ENCODE measurements around the gene PCSK2. TPM values are rescaled to one million over a fixed set of nuclear protein-coding genes. Genes with fewer than 3 reads are reported as not detected.

PCSK2 gene
- total RNA-seq, 1 donor from 2014 or later: 0.72 TPM

GRCh38 chr20:17449031-17449430 is 222.2 kb downstream of the PCSK2 start:
- DNase-seq: no peak

GRCh38 chr20:17452441-17452840 is 225.6 kb downstream of the PCSK2 start:
- no peak for DNase-seq

- DNase-seq: no peak
Observed at GRCh38 chr20:17453592-17453991, 226.8 kb downstream of the PCSK2 start.

DNA sequence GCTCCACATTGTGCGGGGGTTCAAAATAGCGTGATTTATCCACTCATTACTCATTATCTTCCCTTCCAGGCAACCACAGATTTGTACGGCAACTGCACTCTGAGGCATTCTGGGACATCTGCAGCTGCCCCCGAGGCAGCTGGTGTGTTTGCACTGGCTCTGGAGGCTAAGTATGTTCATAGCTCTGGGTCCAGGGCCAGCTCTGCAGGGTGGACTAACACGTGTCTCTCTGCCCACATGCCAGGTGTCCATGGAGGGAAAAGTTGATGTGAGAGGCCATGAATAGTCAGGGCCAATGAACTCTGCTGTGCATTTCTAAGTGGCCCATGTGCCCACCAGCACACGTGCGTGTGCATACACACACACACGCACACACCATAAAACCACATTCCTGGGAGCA is 229.4 kb downstream of the PCSK2 start:
- DNase-seq: peak; percentile 82

- no peak for DNase-seq
Observed at GRCh38 chr20:17457079-17457478, 230.2 kb downstream of the PCSK2 start.

GRCh38 chr20:17457588-17458190 is 230.8 kb downstream of the PCSK2 start:
- no peak for DNase-seq

GRCh38 chr20:17460119-17460518 is 233.3 kb downstream of the PCSK2 start:
- no peak for DNase-seq

DNA sequence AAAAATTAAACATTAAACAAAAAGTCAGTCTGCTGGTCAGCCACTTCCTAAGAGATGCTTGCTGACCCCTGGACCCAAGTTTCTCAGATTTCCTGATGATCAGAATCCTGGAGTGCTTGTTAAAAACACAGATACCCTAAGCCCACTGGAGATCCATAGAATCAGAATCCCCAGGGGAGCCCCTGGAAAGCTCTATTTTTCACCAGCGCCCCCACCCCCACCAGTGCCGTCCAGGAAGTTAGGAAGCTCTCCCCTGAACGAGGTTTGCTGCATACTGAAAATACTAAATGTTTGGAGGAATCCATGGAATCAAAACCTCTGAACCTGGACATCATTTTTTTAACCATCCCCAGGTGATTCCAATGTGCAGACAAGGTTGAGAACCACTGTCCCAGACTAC is 235.1 kb downstream of the PCSK2 start:
- DNase-seq: no peak

GRCh38 chr20:17463711-17464110 is 236.9 kb downstream of the PCSK2 start:
- no peak for DNase-seq

- DNase-seq: no peak
Observed at GRCh38 chr20:17465236-17465635, 238.4 kb downstream of the PCSK2 start.

- DNase-seq: no peak
Observed at GRCh38 chr20:17466641-17467040, 239.8 kb downstream of the PCSK2 start.

DNA sequence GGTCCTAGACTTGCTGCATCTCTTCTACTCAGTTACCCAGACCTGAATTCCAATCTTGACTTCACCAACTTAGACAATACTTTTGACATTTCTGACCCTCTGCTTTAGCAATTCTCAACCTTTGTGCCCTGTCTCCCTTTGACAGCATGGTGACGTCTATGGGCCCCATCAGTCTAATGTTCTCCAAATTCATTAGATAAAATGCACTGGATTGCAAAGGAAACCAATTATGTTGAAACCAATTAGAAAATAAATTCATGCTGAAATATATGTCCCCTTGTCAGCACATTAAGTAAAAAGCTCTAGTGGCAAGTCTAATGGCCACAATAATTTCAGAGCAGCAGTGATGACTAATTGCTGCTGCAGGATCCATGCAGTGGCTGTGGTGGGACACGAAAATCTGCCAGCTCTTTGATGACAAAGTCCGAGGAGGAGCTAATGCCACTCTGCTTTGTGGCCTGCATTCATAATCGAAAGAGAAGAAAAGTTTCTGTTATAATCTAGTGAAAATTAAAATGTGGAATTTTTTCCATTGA is 240.3 kb downstream of the PCSK2 start:
- no peak for DNase-seq

GRCh38 chr20:17468073-17468840 is 241.4 kb downstream of the PCSK2 start:
- no peak for DNase-seq

DNA sequence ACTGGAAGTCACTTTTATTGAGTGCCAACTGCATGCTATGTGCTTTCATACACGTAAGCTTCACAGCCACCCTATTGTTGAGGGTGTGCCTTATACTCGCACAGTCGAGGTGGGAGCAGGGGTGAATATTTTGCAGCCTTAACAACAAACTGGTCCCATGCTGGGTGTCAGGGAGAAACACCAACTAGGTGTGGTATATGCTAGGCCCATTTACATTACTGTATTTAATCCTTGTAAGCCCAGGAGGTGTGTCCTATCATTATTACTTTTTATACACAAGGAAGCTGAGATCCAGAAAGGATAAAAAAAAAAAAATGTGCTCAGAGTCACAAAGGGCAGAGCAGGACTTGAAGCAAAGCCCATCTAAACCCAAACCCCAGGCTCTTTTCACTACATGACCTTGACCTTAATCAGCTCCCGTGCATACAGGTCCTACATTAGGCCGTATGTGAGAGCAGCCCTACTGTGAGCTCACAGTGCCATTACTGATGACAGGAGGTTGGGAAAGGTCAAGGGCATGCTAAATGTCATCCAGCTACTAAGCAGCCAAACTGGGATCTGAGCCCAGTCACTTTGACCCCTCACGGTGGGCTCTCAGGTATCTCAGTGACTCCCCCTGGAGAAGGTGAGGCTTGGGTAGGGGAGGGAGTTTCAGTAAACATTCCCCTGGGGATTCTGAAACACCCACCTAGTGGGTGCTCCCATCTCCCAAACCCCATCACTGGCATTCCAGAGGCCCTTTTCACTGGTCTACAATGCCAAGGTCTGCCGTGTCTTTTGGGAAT is 242.6 kb downstream of the PCSK2 start:
- no peak for DNase-seq

GRCh38 chr20:17470521-17470920 is 243.7 kb downstream of the PCSK2 start:
- no peak for DNase-seq

DNA sequence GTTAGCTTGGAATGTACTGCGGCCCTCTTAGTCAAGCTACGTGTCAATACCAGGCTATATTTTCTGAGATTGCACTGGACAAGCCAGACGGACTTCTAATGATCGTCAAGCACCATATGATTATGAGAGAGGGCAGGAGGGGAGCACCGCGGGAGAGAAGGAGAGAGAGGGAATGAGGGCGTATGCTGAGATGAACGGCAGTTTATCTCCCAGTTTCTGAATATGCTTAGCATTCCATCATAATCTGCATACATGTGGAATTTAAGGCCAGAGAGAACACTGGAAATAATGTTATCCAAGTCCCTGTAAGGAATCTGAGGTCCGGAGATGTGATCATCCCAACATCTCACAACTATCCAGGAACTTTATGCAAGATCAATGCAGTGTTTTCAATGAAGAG is 244.1 kb downstream of the PCSK2 start:
- no peak for DNase-seq

GRCh38 chr20:17471606-17472187 is 244.9 kb downstream of the PCSK2 start:
- DNase-seq: peak; percentile 10

DNA sequence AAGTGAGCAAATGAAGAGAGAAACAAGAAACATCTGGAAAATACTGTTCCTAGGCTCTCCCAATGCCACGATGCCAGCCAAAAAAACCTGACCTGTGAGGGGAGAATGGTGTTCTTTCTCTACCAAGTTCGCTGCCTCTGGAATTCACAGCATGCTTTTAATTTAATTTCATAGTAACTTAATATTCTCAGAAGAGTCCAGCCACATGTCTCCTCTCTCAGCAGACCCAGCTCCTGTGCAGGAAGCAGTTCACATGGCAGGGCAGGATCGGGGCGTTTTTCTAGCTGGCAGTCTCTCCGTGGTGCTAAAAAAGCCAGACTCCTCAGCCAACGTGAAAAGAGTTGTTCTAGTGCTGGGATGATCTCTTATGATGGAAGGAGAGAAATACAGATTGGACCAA is 246.8 kb downstream of the PCSK2 start:
- peak; percentile 81 for DNase-seq

- no peak for DNase-seq
Observed at GRCh38 chr20:17479063-17479657, 252.3 kb downstream of the PCSK2 start.

- DNase-seq: no peak
Observed at GRCh38 chr20:17480696-17481095, 253.9 kb downstream of the PCSK2 start.

DNA sequence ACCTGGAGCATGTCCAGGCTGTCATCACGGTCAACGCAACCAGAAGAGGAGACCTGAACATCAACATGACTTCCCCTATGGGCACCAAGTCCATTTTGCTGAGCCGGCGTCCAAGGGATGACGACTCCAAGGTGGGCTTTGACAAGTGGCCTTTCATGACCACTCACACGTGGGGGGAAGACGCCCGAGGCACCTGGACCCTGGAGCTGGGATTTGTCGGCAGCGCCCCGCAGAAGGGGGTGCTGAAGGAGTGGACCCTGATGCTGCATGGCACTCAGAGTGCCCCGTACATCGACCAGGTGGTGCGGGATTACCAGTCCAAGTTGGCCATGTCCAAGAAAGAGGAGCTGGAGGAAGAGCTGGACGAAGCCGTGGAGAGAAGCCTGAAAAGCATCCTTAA is 254.8 kb downstream of the PCSK2 start:
- DNase-seq: no peak

GRCh38 chr20:17482536-17482935 is 255.7 kb downstream of the PCSK2 start:
- peak; percentile 76 for DNase-seq
